ENCODE results near the gene SUFU.

SUFU gene

GRCh38 chr10:102554531-102554930 lies 50.8 kb downstream of the SUFU start:
- FAIRE-seq = no peak

- FAIRE-seq = no peak
Measured at GRCh38 chr10:102555781-102556328, 52.1 kb downstream of the SUFU start.

- no peak for FAIRE-seq
Measured at GRCh38 chr10:102557569-102557968, 53.8 kb downstream of the SUFU start.

- FAIRE-seq = no peak
Measured at GRCh38 chr10:102559764-102560163, 56.0 kb downstream of the SUFU start.

GRCh38 chr10:102564209-102564834 lies 60.5 kb downstream of the SUFU start:
- no peak for FAIRE-seq

GRCh38 chr10:102565793-102566192 lies 62.0 kb downstream of the SUFU start:
- no peak for FAIRE-seq

GRCh38 chr10:102578782-102579181 lies 75.0 kb downstream of the SUFU start:
- FAIRE-seq = no peak

GRCh38 chr10:102579328-102579727 lies 75.6 kb downstream of the SUFU start:
- no peak for FAIRE-seq

- FAIRE-seq = no peak
Measured at GRCh38 chr10:102580230-102580629, 76.5 kb downstream of the SUFU start.

GRCh38 chr10:102581401-102581800 lies 77.6 kb downstream of the SUFU start:
- FAIRE-seq = no peak

GRCh38 chr10:102581981-102582580 lies 78.3 kb downstream of the SUFU start:
- FAIRE-seq = no peak

GRCh38 chr10:102583435-102584417 lies 80.0 kb downstream of the SUFU start:
- peak; percentile 94 for FAIRE-seq

- no peak for FAIRE-seq
Measured at GRCh38 chr10:102585026-102585425, 81.3 kb downstream of the SUFU start.

GRCh38 chr10:102586858-102587257 lies 83.1 kb downstream of the SUFU start:
- FAIRE-seq = no peak

- FAIRE-seq = no peak
Measured at GRCh38 chr10:102588875-102589274, 85.1 kb downstream of the SUFU start.

- no peak for FAIRE-seq
Measured at GRCh38 chr10:102593074-102593803, 89.5 kb downstream of the SUFU start.

GRCh38 chr10:102593804-102594079 lies 90.0 kb downstream of the SUFU start:
- no peak for FAIRE-seq

GRCh38 chr10:102595293-102595692 lies 91.5 kb downstream of the SUFU start:
- no peak for FAIRE-seq

GRCh38 chr10:102595897-102596296 lies 92.1 kb downstream of the SUFU start:
- FAIRE-seq = no peak

- no peak for FAIRE-seq
Measured at GRCh38 chr10:102596506-102596971, 92.8 kb downstream of the SUFU start.

GRCh38 chr10:102597131-102597991 lies 93.6 kb downstream of the SUFU start:
- FAIRE-seq = no peak

GRCh38 chr10:102598243-102598642 lies 94.5 kb downstream of the SUFU start:
- FAIRE-seq = no peak
